Rectal smooth muscle tissue (tissue), 1 donor: ENCODE measurements around the gene SLC38A3.

Experiments used
- H3K27ac ChIP-seq: one replicate; pipeline ENCODE4 v1.7.0; 2013; ENCODE audit warnings: low read depth, low read length, inconsistent platforms
- H3K27me3 ChIP-seq: one replicate; pipeline ENCODE4 v1.7.0; 2013; ENCODE audit warnings: low read length; ENCODE audit not compliant: control insufficient read depth, insufficient read depth
- H3K36me3 ChIP-seq: one replicate; pipeline ENCODE4 v1.7.0; 2013; ENCODE audit warnings: low read length; ENCODE audit not compliant: control insufficient read depth, insufficient read depth
- H3K4me1 ChIP-seq: one replicate; pipeline ENCODE4 v1.7.0; 2013; ENCODE audit warnings: low read length; ENCODE audit not compliant: control insufficient read depth, insufficient read depth
- H3K4me3 ChIP-seq: one replicate; pipeline ENCODE4 v1.7.0; 2013; ENCODE audit warnings: low read length
- H3K9ac ChIP-seq: one replicate; pipeline ENCODE4 v1.7.0; 2013; ENCODE audit warnings: low read length

The SLC38A3 gene

DNA sequence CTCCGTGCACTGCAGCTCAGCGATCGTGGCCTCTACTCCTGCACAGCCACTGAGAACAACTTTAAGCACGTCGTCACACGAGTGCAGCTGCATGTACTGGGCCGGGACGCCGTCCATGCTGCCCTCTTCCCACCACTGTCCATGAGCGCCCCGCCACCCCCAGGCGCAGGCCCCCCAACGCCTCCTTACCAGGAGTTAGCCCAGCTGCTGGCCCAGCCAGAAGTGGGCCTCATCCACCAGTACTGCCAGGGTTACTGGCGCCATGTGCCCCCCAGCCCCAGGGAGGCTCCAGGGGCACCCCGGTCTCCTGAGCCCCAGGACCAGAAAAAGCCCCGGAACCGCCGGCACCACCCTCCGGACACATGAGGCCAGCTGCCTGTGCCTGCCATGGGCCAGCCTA, 17.3 kb upstream of the SLC38A3 start:
- Histone ChIP-seq H3K36me3 (no peaks in the 10 kb centered on the region), H3K27ac (no peak overlapping the region), H3K9ac (no peak overlapping the region), H3K4me1 (no peaks in the 10 kb centered on the region), H3K4me3 (no peak overlapping the region), H3K27me3 (no peaks in the 10 kb centered on the region)

GRCh38 chr3:50189274-50189673, 15.8 kb upstream of the SLC38A3 start:
- Histone ChIP-seq H3K4me1 (no peaks in the 10 kb centered on the region), H3K9ac (no peak overlapping the region), H3K4me3 (no peak overlapping the region), H3K27me3 (peaks cover 13% of the 10 kb centered on the region), H3K36me3 (no peaks in the 10 kb centered on the region), H3K27ac (no peak overlapping the region)

DNA sequence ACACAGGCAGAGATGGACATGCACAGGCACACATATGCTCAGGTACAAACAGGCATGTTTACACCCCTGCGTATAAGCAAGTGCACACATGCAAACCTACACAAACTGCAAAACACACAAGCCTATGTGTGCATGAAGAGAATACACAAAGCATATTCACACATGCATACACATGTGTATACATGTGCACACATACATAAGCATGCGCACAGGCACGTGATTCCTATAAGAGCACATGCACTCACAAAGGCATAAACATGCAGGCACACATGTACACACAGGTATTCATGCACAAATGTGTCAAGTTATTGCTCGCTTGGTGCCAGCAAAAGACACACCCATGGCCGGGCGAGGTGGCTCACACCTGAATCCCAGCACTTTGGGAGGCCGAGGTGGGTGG, 15.1 kb upstream of the SLC38A3 start:
- no peak overlapping the region for H3K9ac ChIP-seq
- H3K36me3 ChIP-seq = no peaks in the 10 kb centered on the region
- peaks cover 14% of the 10 kb centered on the region for H3K27me3 ChIP-seq
- H3K4me3 ChIP-seq = no peak overlapping the region
- no peak overlapping the region for H3K27ac ChIP-seq
- H3K4me1 ChIP-seq = no peaks in the 10 kb centered on the region

- Histone ChIP-seq H3K36me3 (no peaks in the 10 kb centered on the region), H3K27me3 (peaks cover 16% of the 10 kb centered on the region), H3K9ac (no peak within 1 kb of the TSS), H3K4me3 (no peak within 1 kb of the TSS), H3K4me1 (no peaks in the 10 kb centered on the region), H3K27ac (no peak within 1 kb of the TSS)
Measured at GRCh38 chr3:50190936-50191660, 14.0 kb upstream of the SLC38A3 start, which contains the start of gene GNAT1. Gene GNAT1, plus strand, starts transcription at chr3:50191610. Its CDS starts 116 bp downstream, at chr3:50191726.

GRCh38 chr3:50192124-50192523, 12.9 kb upstream of the SLC38A3 start:
- Histone ChIP-seq H3K27me3 (peaks cover 16% of the 10 kb centered on the region), H3K27ac (no peak overlapping the region), H3K4me1 (no peaks in the 10 kb centered on the region), H3K4me3 (no peak overlapping the region), H3K9ac (no peak overlapping the region), H3K36me3 (no peaks in the 10 kb centered on the region)

GRCh38 chr3:50192689-50193141, 12.4 kb upstream of the SLC38A3 start:
- no peak overlapping the region for H3K27ac ChIP-seq
- peaks cover 16% of the 10 kb centered on the region for H3K27me3 ChIP-seq
- H3K9ac ChIP-seq = no peak overlapping the region
- no peak overlapping the region for H3K4me3 ChIP-seq
- H3K36me3 ChIP-seq = no peaks in the 10 kb centered on the region
- H3K4me1 ChIP-seq = no peaks in the 10 kb centered on the region

- no peak overlapping the region for H3K4me3 ChIP-seq
- H3K4me1 ChIP-seq = no peaks in the 10 kb centered on the region
Measured at GRCh38 chr3:50193286-50193685, 11.8 kb upstream of the SLC38A3 start.

GRCh38 chr3:50193746-50194127, 11.3 kb upstream of the SLC38A3 start:
- Histone ChIP-seq H3K36me3 (no peaks in the 10 kb centered on the region), H3K4me3 (no peak overlapping the region), H3K27ac (no peak overlapping the region), H3K4me1 (no peaks in the 10 kb centered on the region), H3K9ac (no peak overlapping the region), H3K27me3 (peaks cover 16% of the 10 kb centered on the region)

More at GRCh38 chr3:50193286-50193685, 11.8 kb upstream of the SLC38A3 start:
- Histone ChIP-seq H3K27me3 (peaks cover 16% of the 10 kb centered on the region), H3K36me3 (no peaks in the 10 kb centered on the region), H3K27ac (no peak overlapping the region), H3K9ac (no peak overlapping the region)

DNA sequence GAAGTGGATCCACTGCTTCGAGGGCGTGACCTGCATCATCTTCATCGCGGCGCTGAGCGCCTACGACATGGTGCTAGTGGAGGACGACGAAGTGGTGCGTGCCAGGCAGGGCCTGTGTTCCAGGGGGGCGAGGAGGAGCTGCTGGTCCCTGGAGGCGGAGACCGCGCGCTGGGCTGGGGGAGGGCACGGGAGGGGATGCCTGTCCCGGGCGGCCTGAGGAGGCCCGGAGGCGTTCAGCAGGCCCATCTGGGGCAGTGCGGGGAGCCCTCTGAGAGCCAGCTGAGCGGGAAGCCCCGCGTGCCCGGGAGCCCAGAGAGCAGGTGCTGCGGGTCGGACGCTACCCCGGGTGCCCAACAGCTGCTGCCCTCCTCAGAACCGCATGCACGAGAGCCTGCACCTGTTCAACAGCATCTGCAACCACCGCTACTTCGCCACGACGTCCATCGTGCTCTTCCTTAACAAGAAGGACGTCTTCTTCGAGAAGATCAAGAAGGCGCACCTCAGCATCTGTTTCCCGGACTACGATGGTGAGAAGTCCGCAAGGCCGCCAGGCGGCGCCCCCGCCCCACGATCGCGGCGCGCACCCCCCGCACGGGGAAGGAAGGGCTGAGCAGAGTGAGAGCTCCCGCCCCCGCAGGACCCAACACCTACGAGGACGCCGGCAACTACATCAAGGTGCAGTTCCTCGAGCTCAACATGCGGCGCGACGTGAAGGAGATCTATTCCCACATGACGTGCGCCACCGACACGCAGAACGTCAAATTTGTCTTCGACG, 10.8 kb upstream of the SLC38A3 start:
- Histone ChIP-seq H3K4me1 (no peaks in the 10 kb centered on the region), H3K27me3 (peaks cover 16% of the 10 kb centered on the region), H3K27ac (no peak overlapping the region), H3K9ac (no peak overlapping the region), H3K36me3 (no peaks in the 10 kb centered on the region), H3K4me3 (peak overlapping the region; percentile 47)

DNA sequence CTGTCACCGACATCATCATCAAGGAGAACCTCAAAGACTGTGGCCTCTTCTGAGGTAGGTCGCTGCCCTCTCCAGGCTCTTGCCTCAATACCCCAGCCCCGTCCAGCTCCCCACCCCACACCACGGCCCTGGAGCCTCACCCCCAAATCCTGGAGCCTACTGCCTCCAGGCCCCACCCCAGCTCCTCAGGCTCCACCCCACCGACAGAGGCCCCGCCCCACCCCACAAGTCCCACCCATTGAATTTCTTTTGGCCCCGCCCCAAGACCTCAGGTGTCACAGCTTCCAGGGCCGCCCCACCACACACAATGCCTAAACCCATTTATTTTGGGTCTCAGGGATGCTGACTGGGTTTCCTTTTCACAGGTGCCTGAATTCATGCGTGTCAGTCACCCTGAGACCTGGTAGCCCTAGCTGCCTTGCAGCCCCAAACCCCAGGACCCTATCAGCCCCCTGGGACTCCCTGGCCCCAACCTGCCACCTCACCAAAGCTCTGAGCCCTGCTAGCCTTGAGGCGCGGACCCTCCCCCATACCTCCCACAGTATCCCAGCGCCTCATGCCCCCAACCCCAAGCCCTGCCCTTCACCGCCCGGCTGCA, 10.1 kb upstream of the SLC38A3 start:
- Histone ChIP-seq H3K27ac (no peak overlapping the region), H3K4me1 (no peaks in the 10 kb centered on the region), H3K4me3 (peak overlapping the region; percentile 47), H3K27me3 (peaks cover 16% of the 10 kb centered on the region), H3K9ac (no peak overlapping the region), H3K36me3 (no peaks in the 10 kb centered on the region)

GRCh38 chr3:50195501-50196252, 9.4 kb upstream of the SLC38A3 start:
- no peak overlapping the region for H3K4me3 ChIP-seq
- H3K9ac ChIP-seq = no peak overlapping the region
- peaks cover 16% of the 10 kb centered on the region for H3K27me3 ChIP-seq
- H3K27ac ChIP-seq = no peak overlapping the region
- H3K4me1 ChIP-seq = no peaks in the 10 kb centered on the region
- no peaks in the 10 kb centered on the region for H3K36me3 ChIP-seq

DNA sequence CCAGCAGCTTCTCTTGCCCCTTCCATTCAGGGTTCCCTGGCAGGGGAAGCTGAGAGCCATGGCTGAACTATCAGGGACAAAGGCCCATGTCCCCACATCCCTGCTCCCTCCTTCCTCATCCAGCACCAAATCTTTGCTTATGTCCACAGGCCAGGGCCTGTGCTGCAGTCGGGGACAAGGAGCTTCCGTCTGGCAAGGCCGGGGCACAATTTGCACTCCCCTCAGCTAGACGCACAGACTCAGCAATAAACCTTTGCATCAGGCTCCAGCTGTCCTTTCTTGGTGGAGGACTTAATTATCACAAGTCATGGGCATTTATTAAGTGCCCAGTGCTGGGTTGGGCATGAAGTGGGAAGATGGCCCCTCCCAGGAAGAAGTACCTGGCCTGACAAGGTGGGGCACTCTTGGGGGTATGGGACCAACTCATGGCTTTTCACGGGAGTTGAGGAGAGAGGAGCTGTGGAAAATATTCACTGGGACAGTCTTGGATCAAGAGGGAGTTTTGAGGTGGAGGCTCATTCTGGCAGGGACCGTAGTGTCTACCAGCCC, 8.7 kb upstream of the SLC38A3 start:
- Histone ChIP-seq H3K27me3 (peaks cover 20% of the 10 kb centered on the region), H3K27ac (no peak overlapping the region), H3K4me1 (no peaks in the 10 kb centered on the region), H3K4me3 (no peak overlapping the region), H3K36me3 (no peaks in the 10 kb centered on the region), H3K9ac (no peak overlapping the region)
